H1 (cell line): Measurements from ENCODE around the gene RASL11B. TPM values are rescaled to one million over a fixed set of nuclear protein-coding genes. Genes with fewer than 3 reads are reported as not detected.

Experiments used
- BACH1 ChIP-seq: IDR thresholded peaks from 2 replicates; pipeline ENCODE4 v1.6.1; 2012; ENCODE audit warnings: low read length, improper control_type of control experiment
- CHD2 ChIP-seq: IDR thresholded peaks from 2 replicates; pipeline ENCODE4 v1.6.1; 2012; ENCODE audit warnings: low read length, improper control_type of control experiment
- CTCF ChIP-seq, 3 experiments: IDR thresholded peaks; 1 replicate in 2 of 3; 2 replicates in 1 of 3; pipeline versions ENCODE4 v1.5.1 to v1.6.1; 2011; ENCODE audit warnings: low read length in 3 of 3, mild to moderate bottlenecking in 3 of 3, inconsistent platforms in 2 of 3, low read depth in 1 of 3, moderate library complexity in 1 of 3; ENCODE audit not compliant: insufficient read depth in 1 of 3; ENCODE audit errors: control extremely low read depth in 1 of 3
- FOSL1 ChIP-seq: IDR thresholded peaks from 2 replicates; pipeline ENCODE4 v1.6.1; 2011; ENCODE audit warnings: mild to moderate bottlenecking, low read depth, low read length, moderate library complexity; ENCODE audit not compliant: insufficient read depth
- SIN3A ChIP-seq, 2 experiments: IDR thresholded peaks in 1 of 2; conservative IDR thresholded peaks in 1 of 2; 2 replicates each; pipeline ENCODE4 v1.6.1; 2011 to 2012; ENCODE audit warnings: low read length in 2 of 2, improper control_type of control experiment in 1 of 2, low read depth in 1 of 2, mild to moderate bottlenecking in 1 of 2
- TBP ChIP-seq: IDR thresholded peaks from 2 replicates; pipeline ENCODE4 v1.6.1; 2011; ENCODE audit warnings: low read depth, low read length, improper control_type of control experiment
- polyA plus RNA-seq, 7 experiments: library from polyadenylated mRNA; depleted of rRNA in 3 of 7; stranded (reverse) in 5 of 7; unstranded in 2 of 7; fragments of >200 nt in 5 of 7; fragments of 200-250 nt in 2 of 7; gene quantifications; 1 replicate in 5 of 7; 2 replicates in 1 of 7; 4 replicates in 1 of 7; pipeline versions ENCODE4 v1.2.1 to v1.2.3, GENCODE V29; 2011 to 2013; ENCODE audit warnings: missing spikeins in 2 of 7, mixed read lengths in 2 of 7
- total RNA-seq: library from RNA; stranded (reverse); fragmentation: NEBNext Ultra II Directional; extraction: Animal tissue kit (Norgen Biotek cat#: 25700); gene quantifications from 2 replicates; pipeline ENCODE4 v1.2.1, GENCODE V29; 2021

RASL11B gene
- total and polyA plus RNA-seq, 2 of the 8 experiments (the other 6 are each of a cell fraction or from before 2014, with no cell fraction given) = 49.8 to 75.5 TPM

GRCh38 chr4:52861171-52861823 is 820 bp upstream of the RASL11B start (continued):
- no peak for TF ChIP-seq CTCF (IDR thresholded peaks at IDR 0.05; ENCODE audit: control extremely low read depth in 1 of 3, insufficient read depth in 1 of 3, low read depth in 1 of 3, low read length in 3 of 3)
- TF ChIP-seq BACH1 = no peak
- TF ChIP-seq FOSL1 = no peak
- TF ChIP-seq SIN3A (conservative IDR thresholded peaks at IDR 0.05 in 1 of 2, IDR thresholded peaks at IDR 0.05 in 1 of 2; ENCODE audit: low read depth in 1 of 2, low read length in 2 of 2) = 0 out of 4 replicates have a peak, but pooled peaks have one; percentile 53 to 60
- TF ChIP-seq TBP = no peak
- TF ChIP-seq CHD2 = no peak
